22Rv1 (cell line): Measurements from ENCODE around the gene SYCN.
"Not testable (repeated sequence)": the region's sequence is repeated elsewhere in the genome, so short reads cannot be mapped to it uniquely, and the experiment has no call there.

Source experiments
- ZFX ChIP-seq: fragments of 450-650 bp; IDR thresholded peaks from 2 replicates; pipeline ENCODE4 v1.6.1; 2017; ENCODE audit warnings: antibody characterized with exemption, borderline replicate concordance
- TF ChIP-seq, protein P1 (sequence below): fragments of 450-650 bp; IDR thresholded peaks from 2 replicates; pipeline ENCODE4 v1.5.1; 2017; ENCODE audit warnings: mild to moderate bottlenecking

DNA sequence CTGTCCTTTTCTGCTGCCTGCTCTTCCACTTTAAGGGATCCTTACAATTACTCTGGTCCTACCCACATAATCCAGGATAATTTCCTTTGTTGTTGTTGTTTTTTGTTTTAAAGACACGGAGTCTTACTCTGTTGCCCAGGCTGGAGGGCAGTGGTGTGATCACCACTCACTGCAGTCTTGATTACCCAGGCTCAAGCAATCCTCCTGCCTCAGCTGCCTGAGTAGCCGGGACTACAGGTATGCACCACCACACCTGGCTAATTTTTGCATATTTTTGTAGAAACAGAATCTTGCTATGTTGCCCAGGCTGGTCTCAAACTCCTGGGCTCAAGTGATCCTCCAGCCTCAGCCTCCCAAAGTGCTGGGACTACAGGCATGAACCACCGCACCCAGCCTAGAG lies 11.3 kb upstream of the SYCN start:
- TF ChIP-seq, protein P1, sequence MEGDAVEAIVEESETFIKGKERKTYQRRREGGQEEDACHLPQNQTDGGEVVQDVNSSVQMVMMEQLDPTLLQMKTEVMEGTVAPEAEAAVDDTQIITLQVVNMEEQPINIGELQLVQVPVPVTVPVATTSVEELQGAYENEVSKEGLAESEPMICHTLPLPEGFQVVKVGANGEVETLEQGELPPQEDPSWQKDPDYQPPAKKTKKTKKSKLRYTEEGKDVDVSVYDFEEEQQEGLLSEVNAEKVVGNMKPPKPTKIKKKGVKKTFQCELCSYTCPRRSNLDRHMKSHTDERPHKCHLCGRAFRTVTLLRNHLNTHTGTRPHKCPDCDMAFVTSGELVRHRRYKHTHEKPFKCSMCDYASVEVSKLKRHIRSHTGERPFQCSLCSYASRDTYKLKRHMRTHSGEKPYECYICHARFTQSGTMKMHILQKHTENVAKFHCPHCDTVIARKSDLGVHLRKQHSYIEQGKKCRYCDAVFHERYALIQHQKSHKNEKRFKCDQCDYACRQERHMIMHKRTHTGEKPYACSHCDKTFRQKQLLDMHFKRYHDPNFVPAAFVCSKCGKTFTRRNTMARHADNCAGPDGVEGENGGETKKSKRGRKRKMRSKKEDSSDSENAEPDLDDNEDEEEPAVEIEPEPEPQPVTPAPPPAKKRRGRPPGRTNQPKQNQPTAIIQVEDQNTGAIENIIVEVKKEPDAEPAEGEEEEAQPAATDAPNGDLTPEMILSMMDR: not testable (repeated sequence)
- not testable (repeated sequence) for TF ChIP-seq ZFX
